HG03103 (cell line): Measurements from ENCODE around the gene ZBTB25.

ENCODE experiments used
- ATAC-seq: cut with Tn5 transposase; IDR thresholded peaks from one replicate; pipeline ENCODE4 v1.9.1; 2021; ENCODE audit warnings: low read depth; ENCODE audit not compliant: unreplicated experiment

Gene ZBTB25

GRCh38 chr14:64478634-64479250 is 24.9 kb downstream of the ZBTB25 start:
- ATAC-seq, result no peak

- ATAC-seq, result no peak
Observed at GRCh38 chr14:64476438-64476837, 27.2 kb downstream of the ZBTB25 start.

- ATAC-seq, result no peak
Observed at GRCh38 chr14:64475585-64476273, 27.9 kb downstream of the ZBTB25 start.

- ATAC-seq, result no peak
Observed at GRCh38 chr14:64474698-64475097, 28.9 kb downstream of the ZBTB25 start.

- no peak for ATAC-seq
Observed at GRCh38 chr14:64474041-64474440, 29.6 kb downstream of the ZBTB25 start.

GRCh38 chr14:64468451-64468850 is 35.2 kb downstream of the ZBTB25 start:
- no peak for ATAC-seq

GRCh38 chr14:64467566-64467965 is 36.1 kb downstream of the ZBTB25 start:
- ATAC-seq, result no peak

- no peak for ATAC-seq
Observed at GRCh38 chr14:64467101-64467500, 36.5 kb downstream of the ZBTB25 start.

- ATAC-seq, result no peak
Observed at GRCh38 chr14:64465831-64466554, 37.6 kb downstream of the ZBTB25 start.

GRCh38 chr14:64465191-64465822 is 38.3 kb downstream of the ZBTB25 start, which contains the start of gene AKAP5:
Gene AKAP5 (plus strand): TSS chr14:64465499. CDS start chr14:64468395, 2,896 bp downstream.
- peak; percentile 41 for ATAC-seq

- ATAC-seq, result no peak
Observed at GRCh38 chr14:64464651-64465050, 39.0 kb downstream of the ZBTB25 start.

- ATAC-seq, result no peak
Observed at GRCh38 chr14:64463873-64464272, 39.8 kb downstream of the ZBTB25 start.

- no peak for ATAC-seq
Observed at GRCh38 chr14:64463195-64463594, 40.4 kb downstream of the ZBTB25 start.

- no peak for ATAC-seq
Observed at GRCh38 chr14:64461221-64461620, 42.4 kb downstream of the ZBTB25 start.

- ATAC-seq, result no peak
Observed at GRCh38 chr14:64459405-64460136, 44.1 kb downstream of the ZBTB25 start.

GRCh38 chr14:64454671-64455070 is 49.0 kb downstream of the ZBTB25 start:
- no peak for ATAC-seq

GRCh38 chr14:64450255-64450654 is 53.4 kb downstream of the ZBTB25 start:
- ATAC-seq, result no peak

GRCh38 chr14:64447876-64448670 is 55.6 kb downstream of the ZBTB25 start:
- ATAC-seq, result no peak

GRCh38 chr14:64444984-64445845 is 58.4 kb downstream of the ZBTB25 start:
- ATAC-seq, result peak; percentile 91
